ENCODE results near the gene NT5DC3. TPM values are rescaled to one million over a fixed set of nuclear protein-coding genes. Genes with fewer than 3 reads are reported as not detected.

Gene NT5DC3
- total RNA-seq, 1 donor from 2014 or later = 6.6 TPM

DNA sequence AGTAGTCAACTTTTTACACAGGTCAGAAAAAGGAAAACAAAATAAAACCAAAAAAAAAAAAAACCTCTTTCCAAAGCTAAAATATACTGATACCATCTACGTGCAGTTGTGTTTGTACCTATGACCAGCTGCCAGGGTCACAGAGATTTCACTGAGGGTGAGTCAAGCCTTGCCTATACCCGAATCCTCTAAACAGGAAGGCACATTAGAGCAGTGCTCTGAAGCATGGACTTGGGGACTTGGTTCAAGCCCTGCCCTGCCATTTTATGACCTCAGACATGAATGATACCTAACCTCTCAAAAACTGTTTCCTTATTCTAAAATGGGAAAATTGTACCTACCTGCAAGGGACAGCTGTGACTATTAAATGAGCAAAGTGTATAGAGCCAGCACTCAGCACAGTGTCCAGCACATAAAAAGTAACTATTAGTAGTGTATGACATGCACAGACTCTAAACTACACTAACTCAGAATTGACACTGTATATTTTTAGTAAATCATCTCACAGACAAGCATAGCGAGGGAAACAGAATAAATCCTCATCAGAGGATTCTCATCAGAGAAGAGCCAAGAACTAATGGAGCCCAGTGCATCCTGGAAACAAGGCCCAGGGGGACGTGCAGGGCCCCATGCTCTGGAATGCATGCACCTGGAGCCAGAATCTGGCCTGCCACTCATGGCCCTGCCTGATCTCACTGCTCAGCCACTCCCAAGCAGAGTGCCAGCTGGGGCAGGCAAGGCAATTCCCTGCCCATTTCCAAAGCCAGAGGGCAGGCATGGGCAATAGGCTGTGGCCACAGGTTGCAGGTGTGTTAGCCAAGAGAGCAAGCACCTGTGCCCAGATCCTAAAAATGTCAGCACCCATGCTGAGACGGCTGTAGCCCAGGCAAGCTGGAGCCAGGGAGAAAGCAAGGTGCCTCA, 57.0 kb downstream of the NT5DC3 start:
- peaks cover 46 to 76% of the 10 kb centered on the region in 2 donors for H3K36me3 ChIP-seq
- H3K4me3 ChIP-seq = no peak overlapping the region
- TF ChIP-seq, protein P1, sequence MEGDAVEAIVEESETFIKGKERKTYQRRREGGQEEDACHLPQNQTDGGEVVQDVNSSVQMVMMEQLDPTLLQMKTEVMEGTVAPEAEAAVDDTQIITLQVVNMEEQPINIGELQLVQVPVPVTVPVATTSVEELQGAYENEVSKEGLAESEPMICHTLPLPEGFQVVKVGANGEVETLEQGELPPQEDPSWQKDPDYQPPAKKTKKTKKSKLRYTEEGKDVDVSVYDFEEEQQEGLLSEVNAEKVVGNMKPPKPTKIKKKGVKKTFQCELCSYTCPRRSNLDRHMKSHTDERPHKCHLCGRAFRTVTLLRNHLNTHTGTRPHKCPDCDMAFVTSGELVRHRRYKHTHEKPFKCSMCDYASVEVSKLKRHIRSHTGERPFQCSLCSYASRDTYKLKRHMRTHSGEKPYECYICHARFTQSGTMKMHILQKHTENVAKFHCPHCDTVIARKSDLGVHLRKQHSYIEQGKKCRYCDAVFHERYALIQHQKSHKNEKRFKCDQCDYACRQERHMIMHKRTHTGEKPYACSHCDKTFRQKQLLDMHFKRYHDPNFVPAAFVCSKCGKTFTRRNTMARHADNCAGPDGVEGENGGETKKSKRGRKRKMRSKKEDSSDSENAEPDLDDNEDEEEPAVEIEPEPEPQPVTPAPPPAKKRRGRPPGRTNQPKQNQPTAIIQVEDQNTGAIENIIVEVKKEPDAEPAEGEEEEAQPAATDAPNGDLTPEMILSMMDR (IDR thresholded peaks at IDR 0.05) = no peak
- no peaks in the 10 kb centered on the region for H3K9me3 ChIP-seq
- no peaks in the 10 kb centered on the region for H3K27me3 ChIP-seq
- H3K4me1 ChIP-seq = no peaks in the 10 kb centered on the region
- intact Hi-C loops (cut with DNase I) = no loop called here
- H3K27ac ChIP-seq = no peak overlapping the region
- no peak for DNase-seq (ENCODE audit: low spot score in 2 of 2)

DNA sequence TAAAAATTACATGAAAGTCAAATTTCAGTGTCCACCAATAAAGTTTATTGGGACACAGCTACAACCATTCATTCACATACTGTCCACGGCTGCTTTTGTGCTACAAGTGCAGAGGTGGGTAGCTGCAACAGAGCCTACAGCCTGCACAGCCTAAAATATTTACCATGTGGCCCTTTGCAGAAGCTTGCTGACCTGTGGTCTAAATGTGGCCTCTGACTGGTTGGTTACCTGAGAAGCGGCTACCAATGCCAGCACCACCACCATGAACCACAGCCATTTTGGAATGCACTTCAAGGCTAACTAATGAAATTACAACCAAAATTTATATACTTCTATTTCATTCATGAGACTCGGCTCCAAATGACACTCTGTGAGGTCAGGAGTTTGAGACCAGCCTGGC, 58.6 kb downstream of the NT5DC3 start:
- Histone ChIP-seq H3K4me3 (no peak overlapping the region), H3K4me1 (no peaks in the 10 kb centered on the region), H3K27ac (no peak overlapping the region), H3K36me3 (peaks cover 48 to 84% of the 10 kb centered on the region in 2 donors), H3K9me3 (no peaks in the 10 kb centered on the region), H3K27me3 (no peaks in the 10 kb centered on the region)
- TF ChIP-seq, protein P1 (IDR thresholded peaks at IDR 0.05) = no peak
- no peak for DNase-seq (ENCODE audit: low spot score in 2 of 2)
- intact Hi-C loops (cut with DNase I) = no loop called here

DNA sequence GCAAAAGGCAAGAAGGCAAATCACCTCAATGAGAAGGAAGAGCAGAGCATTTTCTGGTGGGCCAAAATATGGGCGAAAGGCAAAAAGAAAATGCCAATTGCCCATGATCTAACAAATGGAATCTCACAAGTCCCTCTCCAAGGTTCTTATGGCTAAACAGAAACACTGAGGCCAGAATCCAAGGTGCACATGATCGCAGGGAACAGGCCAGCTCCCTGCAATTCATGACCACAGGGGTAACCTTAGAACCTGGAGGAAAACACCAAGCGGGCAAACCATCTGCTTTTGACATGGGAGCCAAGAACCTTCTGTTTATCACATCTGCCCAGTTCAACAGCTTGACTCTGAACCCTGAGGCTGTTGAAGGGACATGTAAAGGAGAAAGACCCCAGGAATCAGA, 60.0 kb downstream of the NT5DC3 start:
- no peak overlapping the region for H3K27ac ChIP-seq
- intact Hi-C loops (cut with DNase I) = no loop called here
- TF ChIP-seq, protein P1 (IDR thresholded peaks at IDR 0.05) = no peak

DNA sequence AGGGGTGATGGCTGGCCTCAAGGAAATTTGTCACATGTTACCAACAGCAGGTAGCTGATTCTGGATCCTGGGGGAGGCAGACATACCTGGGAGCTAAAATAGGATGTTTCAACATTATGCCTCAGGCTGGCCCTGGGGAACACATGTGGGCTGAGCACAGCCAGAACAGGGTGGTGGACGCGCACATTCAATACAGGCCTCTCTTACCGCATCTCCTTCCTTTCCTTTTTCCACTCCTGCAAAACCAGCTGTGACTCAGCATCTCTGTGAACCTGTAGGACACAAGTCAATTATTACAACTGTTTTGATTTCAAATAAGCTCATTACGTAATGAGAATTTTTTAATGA, 61.0 kb downstream of the NT5DC3 start:
- intact Hi-C loops (cut with DNase I) = no loop called here
- Histone ChIP-seq H3K36me3 (peaks cover 54 to 81% of the 10 kb centered on the region in 2 donors), H3K27ac (no peak overlapping the region)

More for the DNA sequence above, 60.0 kb downstream of the NT5DC3 start:
- no peak overlapping the region for H3K4me3 ChIP-seq
- no peaks in the 10 kb centered on the region for H3K27me3 ChIP-seq
- no peaks in the 10 kb centered on the region for H3K9me3 ChIP-seq
- no peak for DNase-seq (ENCODE audit: low spot score in 2 of 2)
- H3K4me1 ChIP-seq = no peaks in the 10 kb centered on the region
- H3K36me3 ChIP-seq = peaks cover 57 to 84% of the 10 kb centered on the region in 2 donors

DNA sequence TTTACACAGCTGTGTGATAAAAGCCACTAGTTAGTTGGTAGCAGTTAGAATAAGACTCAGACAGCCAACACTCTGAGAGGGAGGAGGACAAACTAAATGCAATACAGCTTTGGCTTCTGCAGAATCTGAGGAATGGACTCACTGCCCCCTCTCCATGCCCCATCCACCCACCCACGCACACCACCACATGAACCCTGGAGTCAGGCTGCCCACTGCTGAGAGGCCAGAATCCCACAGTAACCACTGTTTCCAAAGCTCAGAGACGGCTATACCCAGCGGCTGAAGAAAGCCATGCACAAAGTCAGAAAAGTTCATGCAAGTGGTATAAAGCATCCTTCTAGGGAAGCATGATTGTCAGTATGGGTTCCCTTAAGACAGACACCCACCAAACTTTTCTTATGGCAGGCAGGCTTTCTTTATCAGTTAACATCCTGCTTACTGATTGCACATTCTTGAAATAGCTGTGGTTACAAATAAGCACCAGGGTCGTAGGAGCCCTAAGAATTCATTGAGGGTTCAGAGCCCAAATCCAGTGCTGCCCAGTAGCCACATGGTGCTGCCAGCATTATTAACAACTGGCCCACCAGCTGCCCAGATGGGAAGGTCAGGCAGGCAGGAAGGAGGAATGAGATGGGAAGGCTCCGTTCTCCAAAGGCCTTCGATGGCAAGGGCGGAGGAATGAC, 61.5 kb downstream of the NT5DC3 start:
- no peak for DNase-seq (ENCODE audit: low spot score in 2 of 2)
- Histone ChIP-seq H3K36me3 (peaks cover 49 to 76% of the 10 kb centered on the region in 2 donors), H3K27ac (no peak overlapping the region), H3K4me3 (no peak overlapping the region), H3K27me3 (no peaks in the 10 kb centered on the region), H3K9me3 (no peaks in the 10 kb centered on the region), H3K4me1 (no peaks in the 10 kb centered on the region)
- intact Hi-C loops (cut with DNase I) = no loop called here
- TF ChIP-seq, protein P1 (IDR thresholded peaks at IDR 0.05) = no peak

More for the DNA sequence above, 61.0 kb downstream of the NT5DC3 start:
- Histone ChIP-seq H3K4me3 (no peak overlapping the region), H3K27me3 (no peaks in the 10 kb centered on the region), H3K9me3 (no peaks in the 10 kb centered on the region), H3K4me1 (no peaks in the 10 kb centered on the region)
- DNase-seq (ENCODE audit: low spot score in 2 of 2) = no peak
- TF ChIP-seq, protein P1 (IDR thresholded peaks at IDR 0.05) = no peak

Measured in ascending aorta (tissue), 2 donors.